ENCODE measurements around the gene ITPR1.

- TF ChIP-seq POLR2AphosphoS5 (IDR thresholded peaks at IDR 0.05; ENCODE audit: low read depth, low read length): no peak
- TF ChIP-seq EZH2phosphoT487 (IDR thresholded peaks at IDR 0.05; ENCODE audit: borderline replicate concordance, low read depth): no peak
- TF ChIP-seq MAX (IDR thresholded peaks at IDR 0.05; ENCODE audit: low read depth): no peak
- no peak for TF ChIP-seq TAF1 (IDR thresholded peaks at IDR 0.05; ENCODE audit: borderline replicate concordance, low read depth, low read length)
- no peak for TF ChIP-seq CTCF (IDR thresholded peaks at IDR 0.05)
- TF ChIP-seq FOXM1 (IDR thresholded peaks at IDR 0.05; ENCODE audit: low read depth): no peak
Measured at GRCh38 chr3:4447295-4447999, 45.7 kb upstream of the ITPR1 start.

Data from SK-N-SH (cell line).